Ishikawa (cell line): Measurements from ENCODE around the gene INAFM2.

Experiments used
- CEBPB ChIP-seq: IDR thresholded peaks from 2 replicates; pipeline ENCODE4 v1.6.1; 2012
- EGR1 ChIP-seq: IDR thresholded peaks from 2 replicates; pipeline ENCODE4 v1.6.1; 2012
- EP300 ChIP-seq: IDR thresholded peaks from 2 replicates; pipeline ENCODE4 v1.6.1; 2012; ENCODE audit warnings: borderline replicate concordance
- TAF1 ChIP-seq: IDR thresholded peaks from 2 replicates; pipeline ENCODE4 v1.6.1; 2012; ENCODE audit warnings: low read depth, mild to moderate bottlenecking
- TCF12 ChIP-seq: IDR thresholded peaks from 2 replicates; pipeline ENCODE4 v1.6.1; 2012; ENCODE audit warnings: low read depth
- YY1 ChIP-seq: IDR thresholded peaks from 2 replicates; pipeline ENCODE4 v1.6.1; 2012; ENCODE audit warnings: low read depth
- TF ChIP-seq, protein P1 (sequence below): IDR thresholded peaks from 2 replicates; pipeline ENCODE4 v1.6.1; 2012; ENCODE audit warnings: low read depth, mild to moderate bottlenecking

GRCh38 chr15:40290545-40290917, 33.0 kb upstream of the INAFM2 start:
- TF ChIP-seq EGR1 (no peak), TCF12 (no peak), TAF1 (no peak), CEBPB (no peak), YY1 (no peak), EP300 (no peak)
- TF ChIP-seq, protein P1, sequence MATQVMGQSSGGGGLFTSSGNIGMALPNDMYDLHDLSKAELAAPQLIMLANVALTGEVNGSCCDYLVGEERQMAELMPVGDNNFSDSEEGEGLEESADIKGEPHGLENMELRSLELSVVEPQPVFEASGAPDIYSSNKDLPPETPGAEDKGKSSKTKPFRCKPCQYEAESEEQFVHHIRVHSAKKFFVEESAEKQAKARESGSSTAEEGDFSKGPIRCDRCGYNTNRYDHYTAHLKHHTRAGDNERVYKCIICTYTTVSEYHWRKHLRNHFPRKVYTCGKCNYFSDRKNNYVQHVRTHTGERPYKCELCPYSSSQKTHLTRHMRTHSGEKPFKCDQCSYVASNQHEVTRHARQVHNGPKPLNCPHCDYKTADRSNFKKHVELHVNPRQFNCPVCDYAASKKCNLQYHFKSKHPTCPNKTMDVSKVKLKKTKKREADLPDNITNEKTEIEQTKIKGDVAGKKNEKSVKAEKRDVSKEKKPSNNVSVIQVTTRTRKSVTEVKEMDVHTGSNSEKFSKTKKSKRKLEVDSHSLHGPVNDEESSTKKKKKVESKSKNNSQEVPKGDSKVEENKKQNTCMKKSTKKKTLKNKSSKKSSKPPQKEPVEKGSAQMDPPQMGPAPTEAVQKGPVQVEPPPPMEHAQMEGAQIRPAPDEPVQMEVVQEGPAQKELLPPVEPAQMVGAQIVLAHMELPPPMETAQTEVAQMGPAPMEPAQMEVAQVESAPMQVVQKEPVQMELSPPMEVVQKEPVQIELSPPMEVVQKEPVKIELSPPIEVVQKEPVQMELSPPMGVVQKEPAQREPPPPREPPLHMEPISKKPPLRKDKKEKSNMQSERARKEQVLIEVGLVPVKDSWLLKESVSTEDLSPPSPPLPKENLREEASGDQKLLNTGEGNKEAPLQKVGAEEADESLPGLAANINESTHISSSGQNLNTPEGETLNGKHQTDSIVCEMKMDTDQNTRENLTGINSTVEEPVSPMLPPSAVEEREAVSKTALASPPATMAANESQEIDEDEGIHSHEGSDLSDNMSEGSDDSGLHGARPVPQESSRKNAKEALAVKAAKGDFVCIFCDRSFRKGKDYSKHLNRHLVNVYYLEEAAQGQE: no peak
